Suprapubic skin (tissue), 4 donors: Measurements from ENCODE around the gene PRSS56. TPM values are rescaled to one million over a fixed set of nuclear protein-coding genes. Genes with fewer than 3 reads are reported as not detected.
A peak's percentile ranks its signal among the peaks of the same experiment; 100 is the strongest.

Experiments
- DNase-seq, 2 donors: peaks; one replicate each; pipeline ENCODE4 v3.0.0-alpha.2; 2019; ENCODE audit warnings: low spot score in 2 of 2
- H3K27ac ChIP-seq: fragments of 200-600 bp; sonication (generic); one replicate; pipeline ENCODE4 v1.5.1; 2019
- H3K27me3 ChIP-seq: fragments of 200-600 bp; sonication (generic); one replicate; pipeline ENCODE4 v1.5.1; 2019
- H3K36me3 ChIP-seq: fragments of 200-600 bp; sonication (generic); one replicate; pipeline ENCODE4 v1.5.1; 2019
- H3K4me1 ChIP-seq: fragments of 200-600 bp; sonication (generic); one replicate; pipeline ENCODE4 v1.5.1; 2019
- H3K4me3 ChIP-seq: fragments of 200-600 bp; sonication (generic); one replicate; pipeline ENCODE4 v1.5.1; 2019; ENCODE audit warnings: mild to moderate bottlenecking
- H3K9me3 ChIP-seq: fragments of 200-600 bp; sonication (generic); one replicate; pipeline ENCODE4 v1.5.1; 2019
- CTCF ChIP-seq, 2 donors: fragments of 200-600 bp in 1 of 2; fragments of 450-650 bp in 1 of 2; sonication (generic) in 1 of 2; IDR thresholded peaks; one replicate each; pipeline ENCODE4 v1.5.1; 2016 to 2019; ENCODE audit warnings: antibody characterized with exemption in 2 of 2, mild to moderate bottlenecking in 1 of 2, moderate library complexity in 1 of 2
- EP300 ChIP-seq: sonication (generic); formaldehyde crosslinking; IDR thresholded peaks from one replicate; pipeline ENCODE4 v1.6.1; 2017; ENCODE audit warnings: antibody characterized with exemption
- POLR2A ChIP-seq, 2 donors: fragments of 450-650 bp; IDR thresholded peaks; one replicate each; pipeline ENCODE4 v1.6.1; 2017; ENCODE audit warnings: antibody characterized with exemption in 2 of 2, mild to moderate bottlenecking in 2 of 2, moderate library complexity in 2 of 2
- POLR2AphosphoS5 ChIP-seq, 3 donors: sonication (generic); formaldehyde crosslinking; IDR thresholded peaks; one replicate each; pipeline ENCODE4 v1.6.1; 2017; ENCODE audit warnings: antibody characterized with exemption in 3 of 3
- WGBS: methylation state at CpG from one replicate; pipeline ENCODE4 v1.1.5; 2018; 5-methylcytosine and 5-hydroxymethylcytosine counted together
- total RNA-seq, 4 donors: library from RNA; depleted of rRNA; stranded (reverse); fragments of >200 nt; gene quantifications; one replicate each; pipeline ENCODE4 v1.1.0, GENCODE V29; 2016

The PRSS56 gene
- total RNA-seq, 4 donors from 2014 or later = not detected

- Histone ChIP-seq H3K4me3 (no peak overlapping the region), H3K4me1 (peaks cover 4% of the 10 kb centered on the region), H3K36me3 (no peaks in the 10 kb centered on the region), H3K27ac (no peak overlapping the region), H3K27me3 (peaks cover 43% of the 10 kb centered on the region), H3K9me3 (no peaks in the 10 kb centered on the region)
- TF ChIP-seq CTCF (IDR thresholded peaks at IDR 0.05) (no peak), POLR2AphosphoS5 (IDR thresholded peaks at IDR 0.05) (no peak), POLR2A (IDR thresholded peaks at IDR 0.05) (no peak), EP300 (no peak)
- DNase-seq = no peak
- WGBS = 77% methylated on average over 3 of the region's 13 CpGs
Measured at GRCh38 chr2:232533944-232534710, 13.9 kb downstream of the PRSS56 start.

GRCh38 chr2:232534940-232535651 is 14.9 kb downstream of the PRSS56 start:
- WGBS = 66% methylated on average over 11 of the region's 14 CpGs
- no peak overlapping the region for H3K4me3 ChIP-seq
- H3K36me3 ChIP-seq = no peaks in the 10 kb centered on the region
- H3K9me3 ChIP-seq = no peaks in the 10 kb centered on the region
- peaks cover 8% of the 10 kb centered on the region for H3K4me1 ChIP-seq
- H3K27ac ChIP-seq = no peak overlapping the region
- peaks cover 47% of the 10 kb centered on the region for H3K27me3 ChIP-seq
- TF ChIP-seq EP300 (no peak), CTCF (IDR thresholded peaks at IDR 0.05) (no peak), POLR2A (IDR thresholded peaks at IDR 0.05) (no peak), POLR2AphosphoS5 (IDR thresholded peaks at IDR 0.05) (no peak)
- no peak for DNase-seq

GRCh38 chr2:232535761-232536530 is 15.8 kb downstream of the PRSS56 start:
- no peak overlapping the region for H3K27ac ChIP-seq
- TF ChIP-seq CTCF (IDR thresholded peaks at IDR 0.05) (no peak), EP300 (no peak), POLR2AphosphoS5 (IDR thresholded peaks at IDR 0.05) (no peak), POLR2A (IDR thresholded peaks at IDR 0.05) (no peak)
- H3K4me3 ChIP-seq = no peak overlapping the region
- DNase-seq = no peak
- H3K36me3 ChIP-seq = no peaks in the 10 kb centered on the region
- peaks cover 8% of the 10 kb centered on the region for H3K4me1 ChIP-seq
- no peaks in the 10 kb centered on the region for H3K9me3 ChIP-seq
- H3K27me3 ChIP-seq = peaks cover 48% of the 10 kb centered on the region
- 91% methylated on average over 5 of the region's 5 CpGs for WGBS

GRCh38 chr2:232537079-232537478 is 16.9 kb downstream of the PRSS56 start:
- 49% methylated on average over 5 of the region's 5 CpGs for WGBS
- Histone ChIP-seq H3K4me3 (no peak overlapping the region), H3K27ac (no peak overlapping the region), H3K4me1 (peaks cover 8% of the 10 kb centered on the region), H3K36me3 (no peaks in the 10 kb centered on the region), H3K27me3 (peaks cover 43% of the 10 kb centered on the region), H3K9me3 (no peaks in the 10 kb centered on the region)
- peak in 1 of 2 donors; percentile 60 for DNase-seq
- TF ChIP-seq POLR2A (IDR thresholded peaks at IDR 0.05) (no peak), POLR2AphosphoS5 (IDR thresholded peaks at IDR 0.05) (no peak), EP300 (no peak), CTCF (IDR thresholded peaks at IDR 0.05) (no peak)
